ENCODE measurements around the gene CASQ2.

The CASQ2 gene

DNA sequence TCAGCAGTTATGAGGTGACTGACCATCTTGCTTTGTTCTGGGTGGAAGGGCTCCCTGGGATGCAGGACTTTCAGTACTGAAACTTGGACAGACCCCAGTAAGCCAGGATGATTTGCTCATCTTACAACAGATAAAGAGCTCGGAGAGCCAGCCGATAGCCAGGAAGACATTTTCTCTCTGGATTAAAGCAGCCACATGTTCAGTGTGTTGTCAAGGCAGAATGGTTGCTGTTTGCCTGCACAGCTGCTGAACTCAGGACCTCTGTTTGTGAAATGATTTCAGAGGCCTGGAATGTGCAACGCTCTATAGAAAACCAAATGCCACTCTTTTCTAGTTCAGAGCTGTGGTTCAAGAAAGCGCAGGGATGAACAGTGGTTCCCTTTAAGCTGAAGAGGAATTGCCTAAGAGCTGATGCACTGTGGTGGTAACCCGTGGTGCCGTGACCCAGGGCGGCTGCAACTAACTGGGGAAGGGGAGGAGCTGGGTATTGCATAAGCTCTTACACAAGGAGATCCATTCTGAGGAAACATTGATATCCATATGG is 40.7 kb downstream of the CASQ2 start:
- no peak for DNase-seq

DNA sequence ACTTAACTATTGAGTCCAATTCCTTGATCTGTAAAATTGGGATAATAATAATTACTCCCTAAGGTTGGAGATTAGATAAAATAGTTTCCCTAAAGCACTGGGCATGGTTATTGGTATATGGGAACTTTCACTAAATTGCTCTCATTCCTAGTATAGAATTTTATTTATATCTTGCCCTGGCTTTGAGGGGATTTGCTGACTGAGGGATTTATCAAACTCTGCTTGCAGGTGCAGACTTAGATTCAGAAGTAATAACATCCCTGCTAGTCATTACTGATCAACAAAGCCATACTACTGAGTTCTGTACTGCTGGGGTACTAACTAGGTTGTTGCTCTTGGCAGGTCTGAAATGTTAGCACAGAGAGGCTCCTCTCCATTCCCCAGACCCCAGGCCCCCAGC is 41.9 kb downstream of the CASQ2 start:
- DNase-seq = no peak

- no peak for DNase-seq
These were observed 42.4 kb downstream of the CASQ2 start for GRCh38 chr1:115726161-115726560.

DNA sequence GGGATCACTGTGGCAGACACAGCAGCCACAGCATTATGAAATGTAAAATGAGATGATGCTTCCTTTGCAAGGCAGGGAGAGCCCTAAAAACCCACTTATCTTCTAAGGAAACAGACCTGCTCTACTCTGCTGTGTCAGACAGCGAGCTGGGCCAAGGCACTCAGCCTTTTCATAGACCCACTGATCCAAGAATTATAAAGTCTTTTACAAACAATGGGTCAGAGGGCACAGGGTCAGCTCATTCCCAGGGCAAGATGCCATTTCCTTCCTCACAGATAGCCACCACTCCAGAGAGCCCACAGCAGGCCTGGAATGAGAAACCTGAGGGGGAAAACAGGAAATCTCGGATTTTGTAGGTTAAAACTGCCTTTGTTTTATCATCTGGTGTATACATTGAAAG is 42.9 kb downstream of the CASQ2 start:
- DNase-seq = no peak

DNA sequence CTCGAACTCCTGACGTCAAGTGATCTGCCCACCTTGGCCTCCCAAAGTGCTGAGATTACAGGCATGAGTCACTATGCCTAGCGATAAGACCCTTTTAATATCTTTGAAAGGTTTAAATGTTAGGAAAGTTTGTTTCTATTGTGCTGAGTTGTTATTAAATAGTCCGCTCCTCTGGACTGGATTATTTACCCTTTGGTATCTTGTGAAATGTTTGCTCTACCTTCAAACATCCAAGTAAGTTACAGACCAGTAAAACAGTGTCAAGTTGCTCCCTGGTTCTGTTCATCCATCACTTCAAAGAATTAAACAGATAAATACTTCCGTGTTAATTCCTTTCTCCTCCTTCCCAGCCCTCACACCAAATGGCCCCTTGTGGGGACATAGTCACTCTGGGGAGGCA is 44.8 kb downstream of the CASQ2 start:
- no peak for DNase-seq

DNA sequence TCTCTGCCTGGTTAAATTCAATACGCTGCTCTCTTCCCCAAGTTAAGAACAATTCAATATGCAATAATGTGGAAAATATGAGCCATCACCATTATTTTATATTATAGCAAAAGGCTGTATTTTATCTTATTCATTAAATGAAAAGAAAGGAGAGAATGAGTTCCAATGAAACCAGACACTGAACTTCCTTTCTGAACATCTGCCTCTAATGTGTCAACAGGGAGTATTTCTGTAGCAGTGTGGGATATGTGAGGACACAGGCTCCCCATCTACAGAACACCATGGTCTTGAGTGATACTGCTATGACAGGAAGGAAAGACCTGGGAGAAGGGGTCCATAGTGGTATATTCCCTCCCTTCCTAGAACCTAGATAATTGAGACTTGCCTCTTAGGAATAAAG is 46.3 kb downstream of the CASQ2 start:
- no peak for DNase-seq

DNA sequence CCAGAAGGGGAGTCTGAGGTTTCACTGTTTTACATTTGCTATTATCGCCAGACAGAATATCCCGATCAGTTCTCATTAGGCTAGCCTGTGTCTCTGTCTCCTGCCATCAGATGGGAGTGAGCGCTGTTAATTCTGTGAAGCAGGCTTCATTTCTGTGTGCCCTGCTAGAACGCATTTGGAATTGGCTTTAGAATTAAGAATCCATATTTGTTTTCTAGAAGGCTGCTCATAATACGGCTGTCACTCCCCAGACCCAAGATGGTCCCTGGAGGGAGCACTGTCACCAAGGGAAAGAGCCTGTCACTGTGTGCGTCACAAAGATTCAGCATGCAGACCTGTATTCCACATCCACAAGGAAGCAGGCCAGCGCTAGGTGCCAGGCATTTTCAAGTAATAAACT is 49.2 kb downstream of the CASQ2 start:
- DNase-seq = no peak

DNA sequence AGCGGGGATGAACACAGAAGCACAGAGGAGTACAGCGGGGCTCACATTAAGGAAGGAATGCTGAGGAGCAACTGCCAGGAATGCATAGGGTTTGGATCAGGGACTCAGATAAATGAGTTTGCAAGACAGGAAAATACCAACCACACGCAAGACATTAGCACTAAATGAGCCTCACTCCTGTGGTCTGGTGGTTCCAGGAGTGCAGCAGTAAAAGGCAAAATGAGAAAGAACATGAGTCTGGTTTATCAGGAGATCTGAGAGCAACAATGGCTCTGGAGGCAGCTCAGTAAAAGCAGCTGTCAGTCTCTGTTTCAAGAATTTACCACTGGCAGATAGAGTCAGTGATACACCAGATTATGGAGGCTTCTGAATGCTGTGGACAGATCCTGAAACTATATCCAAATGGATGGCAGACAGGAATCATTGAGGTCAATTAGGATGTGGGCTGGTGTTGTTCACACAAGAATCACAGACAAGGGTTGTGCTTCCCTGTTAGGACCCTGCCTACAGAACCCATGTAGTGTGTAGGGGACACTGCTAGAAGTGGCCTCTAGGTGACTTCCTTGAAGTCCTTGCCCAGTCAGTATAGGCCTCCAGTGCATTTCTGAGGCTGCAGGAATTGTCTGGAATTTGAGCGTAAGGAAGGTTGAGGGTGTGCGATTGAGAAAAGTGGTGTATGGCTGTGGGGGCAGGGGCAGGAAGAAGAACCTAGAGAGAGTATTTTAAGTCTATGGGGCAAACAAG is 50.3 kb downstream of the CASQ2 start:
- no peak for DNase-seq

DNA sequence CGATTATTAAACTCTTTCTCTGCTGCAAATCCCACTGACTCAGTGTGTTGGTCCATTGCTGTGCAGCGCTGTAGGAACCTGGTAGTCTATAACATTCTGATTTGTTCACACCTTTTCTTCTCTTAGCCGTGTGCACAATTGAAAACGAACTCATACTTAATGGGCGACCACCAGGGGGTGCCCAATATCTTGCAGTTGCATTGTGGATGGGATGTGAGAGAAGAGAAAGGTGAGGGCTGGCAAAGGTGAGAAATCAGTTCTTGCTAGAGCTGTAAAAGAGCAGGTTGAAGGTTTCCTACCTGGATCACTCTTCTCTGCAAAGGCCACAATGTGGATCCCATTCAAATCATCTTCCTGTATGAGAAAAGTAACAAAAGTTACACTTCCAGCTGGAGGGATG is 51.0 kb downstream of the CASQ2 start:
- peak; percentile 51 for DNase-seq

- no peak for DNase-seq
These were observed 53.9 kb downstream of the CASQ2 start for GRCh38 chr1:115714572-115715141.

DNA sequence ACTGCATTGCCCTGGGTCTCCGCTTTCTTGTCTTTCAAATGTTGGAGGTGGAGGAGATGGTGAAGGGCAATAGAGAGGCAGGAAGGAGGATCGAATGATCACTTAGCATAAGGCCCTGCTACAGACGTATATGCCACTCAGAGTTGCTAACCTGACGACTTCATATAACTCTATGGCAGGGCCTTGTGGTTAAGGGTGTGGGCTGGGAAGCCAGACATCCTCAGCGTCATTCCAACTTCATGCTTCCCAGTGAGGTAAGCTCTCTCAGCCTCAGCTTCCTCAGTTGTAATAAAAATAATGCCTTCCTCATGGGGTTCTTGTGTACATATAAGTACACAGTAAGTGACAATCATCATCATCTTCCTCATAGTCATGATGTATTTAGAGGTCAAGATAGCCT is 54.6 kb downstream of the CASQ2 start:
- no peak for DNase-seq

GRCh38 chr1:115712911-115713609 is 55.5 kb downstream of the CASQ2 start:
- no peak for DNase-seq

DNA sequence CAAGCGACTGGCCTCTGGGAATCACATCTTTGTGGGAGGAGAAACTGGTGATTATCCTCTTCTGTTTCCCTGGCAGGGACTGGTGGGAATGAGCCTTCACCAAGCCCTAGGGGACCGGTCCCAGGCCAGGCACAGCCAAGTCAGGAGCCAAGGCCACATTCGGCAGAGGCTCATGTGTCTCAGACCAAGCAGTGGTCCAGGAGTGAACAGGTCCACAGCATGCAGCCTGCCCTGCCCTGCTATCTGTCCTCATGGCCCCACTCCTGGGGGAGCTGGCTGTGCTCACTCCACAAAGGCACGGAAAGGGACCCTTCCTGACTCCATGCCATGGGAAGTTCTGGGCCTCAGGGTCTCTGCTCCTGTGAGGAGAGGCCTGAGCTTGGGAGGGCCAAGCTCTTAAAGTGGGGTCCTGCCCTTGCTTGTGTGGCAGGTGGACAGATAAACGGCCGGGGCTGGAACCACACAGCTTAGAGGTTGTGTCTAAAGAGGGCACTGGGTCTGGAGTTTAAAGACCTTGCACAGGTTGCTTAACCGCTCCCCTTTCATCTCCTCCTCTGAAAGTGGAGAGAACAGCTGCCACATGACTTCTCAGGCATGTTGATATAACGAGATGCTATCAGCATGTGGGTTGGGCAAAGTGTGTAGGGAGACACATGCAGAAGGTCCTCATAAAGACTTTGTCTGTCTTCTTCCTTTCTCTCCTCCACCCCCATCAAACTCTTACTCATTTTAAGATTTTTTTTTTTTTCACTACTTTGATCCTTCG is 57.5 kb downstream of the CASQ2 start:
- no peak for DNase-seq

DNA sequence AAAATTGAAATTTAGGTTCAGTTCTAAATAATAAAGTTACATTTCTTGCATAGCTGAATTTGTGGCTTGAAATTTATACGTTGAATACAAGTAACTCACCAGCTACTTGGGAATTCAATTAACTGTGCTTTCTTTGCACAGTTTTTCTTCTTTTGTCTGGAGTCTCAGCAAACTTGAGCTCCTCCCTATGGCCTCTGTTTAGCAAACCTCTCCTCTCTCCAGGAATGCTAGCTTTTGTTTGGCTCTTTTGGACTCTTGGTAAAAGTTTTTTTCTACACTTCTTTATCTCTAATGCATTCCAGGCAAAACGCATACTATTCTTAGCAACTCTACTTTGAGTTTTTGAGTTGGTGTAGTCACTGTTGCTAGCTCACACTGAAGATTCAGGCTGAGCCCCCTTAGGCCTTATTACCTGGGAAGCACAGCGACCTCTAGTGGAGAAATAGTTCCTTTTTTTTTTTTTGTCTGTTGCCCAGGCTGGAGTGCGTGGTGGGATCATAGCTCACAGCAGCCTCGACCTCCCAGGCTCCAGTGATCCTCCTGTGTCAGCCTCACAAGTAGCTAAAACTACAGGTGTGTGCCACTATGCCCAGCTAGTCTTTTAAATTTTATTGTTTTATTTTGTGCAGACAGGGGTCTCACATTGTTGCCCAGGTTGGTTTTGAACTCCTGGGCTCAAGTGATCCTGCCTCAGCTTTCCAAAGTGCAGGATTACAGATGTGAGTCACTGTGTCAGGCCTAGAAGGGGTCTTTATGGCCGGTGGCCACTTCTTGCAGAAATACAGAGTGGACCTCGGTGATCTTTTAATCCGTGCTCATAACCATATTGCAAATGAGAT is 61.7 kb downstream of the CASQ2 start:
- DNase-seq = peak; percentile 5

DNA sequence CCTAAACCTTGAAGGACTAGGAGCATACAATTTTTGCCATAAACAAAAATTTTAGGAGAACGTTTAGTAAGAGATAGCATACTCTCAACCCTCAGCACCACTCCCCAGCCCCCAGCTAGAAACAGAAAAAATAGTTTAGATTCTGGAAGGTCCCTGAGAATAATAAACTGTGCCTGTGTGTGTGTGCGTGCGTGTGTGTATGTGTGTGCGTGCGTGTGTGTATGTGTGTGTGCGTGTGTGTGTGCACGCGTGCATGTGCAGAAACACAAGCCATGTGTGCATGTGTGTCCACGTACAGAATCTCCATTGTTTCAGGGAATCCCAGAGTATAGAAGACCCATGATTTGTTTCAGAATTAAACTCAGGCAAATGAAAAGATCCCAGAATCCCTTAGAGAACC is 62.6 kb downstream of the CASQ2 start:
- DNase-seq = no peak

GRCh38 chr1:115705085-115705951 is 63.2 kb downstream of the CASQ2 start:
- no peak for DNase-seq

- no peak for DNase-seq
These were observed 65.6 kb downstream of the CASQ2 start for GRCh38 chr1:115702959-115703358.

- no peak for DNase-seq
These were observed 67.4 kb downstream of the CASQ2 start for GRCh38 chr1:115701090-115701489.

- DNase-seq = no peak
These were observed 70.9 kb downstream of the CASQ2 start for GRCh38 chr1:115697619-115698018.

DNA sequence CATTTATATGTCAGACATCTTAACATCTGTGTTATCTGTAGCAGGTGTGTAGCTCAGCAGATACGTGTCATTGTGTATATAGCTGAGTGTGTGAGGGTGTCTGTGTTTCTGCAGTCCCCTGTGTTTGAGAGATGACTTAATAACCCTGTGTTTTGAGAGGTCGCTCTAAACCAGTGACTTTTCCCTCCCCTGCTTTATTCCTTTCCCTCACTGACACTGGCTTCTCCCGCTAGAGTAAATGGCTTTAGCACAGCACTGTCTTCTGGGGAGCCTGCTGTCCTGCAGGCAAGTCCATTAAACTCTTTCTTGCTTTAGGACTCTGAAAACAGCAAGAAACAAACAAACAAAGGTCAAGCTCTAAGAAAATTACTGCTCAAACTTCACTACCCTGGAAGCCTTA is 73.7 kb downstream of the CASQ2 start:
- no peak for DNase-seq

- DNase-seq = no peak
These were observed 76.3 kb downstream of the CASQ2 start for GRCh38 chr1:115692224-115692623.
